Astrocyte of the spinal cord (primary cell): ENCODE results near the gene GNG7.
A peak's percentile ranks its signal among the peaks of the same experiment; 100 is the strongest.
"Not testable (repeated sequence)": the region's sequence is repeated elsewhere in the genome, so short reads cannot be mapped to it uniquely, and the experiment has no call there.

Source experiments
- DNase-seq: peaks from one replicate; pipeline ENCODE4 v3.0.0; 2011; ENCODE audit warnings: low read depth, low spot score
- H3K4me3 ChIP-seq: 2 replicates; pipeline ENCODE4 v1.5.1; 2011; ENCODE audit warnings: low read depth, mild to moderate bottlenecking, low read length, moderate library complexity
- CTCF ChIP-seq: IDR thresholded peaks from 2 replicates; pipeline ENCODE4 v1.5.1; 2012; ENCODE audit warnings: low read depth, mild to moderate bottlenecking, low read length, inconsistent platforms
- in situ Hi-C: cut with HindIII; loops from 2 replicates; pipeline ENCODE4 v1.10.0; 2017; ENCODE audit warnings: low sequenced_read_pairs

The GNG7 gene

GRCh38 chr19:2509096-2509495, 193.4 kb downstream of the GNG7 start:
- in situ Hi-C loops: no loop called here
- no peak for TF ChIP-seq CTCF
- DNase-seq: no peak
- H3K4me3 ChIP-seq: no peak overlapping the region

GRCh38 chr19:2507109-2507508, 195.4 kb downstream of the GNG7 start:
- H3K4me3 ChIP-seq: no peak overlapping the region

GRCh38 chr19:2506656-2507055, 195.8 kb downstream of the GNG7 start:
- in situ Hi-C loops, DNase-seq, H3K4me3 ChIP-seq: not testable (repeated sequence)

More at GRCh38 chr19:2507109-2507508, 195.4 kb downstream of the GNG7 start:
- peak; percentile 59 for DNase-seq
- no peak for TF ChIP-seq CTCF
- in situ Hi-C loops: no loop called here

GRCh38 chr19:2503521-2504109, 198.9 kb downstream of the GNG7 start:
- DNase-seq: peak; percentile 76
- no peak overlapping the region for H3K4me3 ChIP-seq
- no peak for TF ChIP-seq CTCF
- in situ Hi-C loops: no loop called here

- TF ChIP-seq CTCF: no peak
- no peak for DNase-seq
- H3K4me3 ChIP-seq: no peak overlapping the region
- in situ Hi-C loops: no loop called here
These were observed 201.6 kb downstream of the GNG7 start for GRCh38 chr19:2500841-2501261.

GRCh38 chr19:2500156-2500555, 202.3 kb downstream of the GNG7 start:
- H3K4me3 ChIP-seq: no peak overlapping the region
- no peak for DNase-seq
- in situ Hi-C loops: no loop called here
- TF ChIP-seq CTCF: no peak

GRCh38 chr19:2497186-2497585, 205.3 kb downstream of the GNG7 start:
- H3K4me3 ChIP-seq: no peak overlapping the region
- DNase-seq: no peak
- no peak for TF ChIP-seq CTCF
- in situ Hi-C loops: no loop called here
